Measurements from ENCODE around the gene CASK. TPM values are rescaled to one million over a fixed set of nuclear protein-coding genes. Genes with fewer than 3 reads are reported as not detected.
"Not testable (repeated sequence)": the region's sequence is repeated elsewhere in the genome, so short reads cannot be mapped to it uniquely, and the experiment has no call there.

Gene CASK
- total RNA-seq, 1 donor from 2014 or later, result 58.8 TPM

GRCh38 chrX:41728125-41728524 lies 195.2 kb downstream of the CASK start:
- DNase-seq (ENCODE audit: low read depth), result no peak
- H3K4me3 ChIP-seq (ENCODE audit: low read depth, low read length), result no peak overlapping the region
- TF ChIP-seq CTCF (conservative IDR thresholded peaks at IDR 0.05; ENCODE audit: low read depth, low read length), result no peak

DNA sequence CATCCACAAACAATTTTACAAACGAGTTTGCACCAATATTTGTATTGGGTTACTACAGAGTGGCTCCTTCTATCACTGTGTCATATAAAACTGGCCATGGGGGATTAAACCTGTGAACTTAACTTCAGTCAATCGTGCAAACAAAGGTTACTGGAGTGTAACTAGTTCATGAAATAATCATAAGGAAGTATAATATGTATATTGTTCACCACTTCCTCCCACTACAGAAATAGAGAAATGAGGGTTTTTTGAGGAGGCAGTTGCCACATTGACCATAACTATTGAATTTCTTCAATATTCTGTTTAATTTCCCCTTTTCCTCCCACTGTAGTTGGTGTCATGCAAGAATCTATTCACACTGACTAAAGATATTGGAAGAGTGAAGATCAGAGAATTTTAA lies 199.5 kb downstream of the CASK start, which contains the start of gene GPR82:
Gene GPR82 (plus strand): TSS at position 356 of the 400 bp plus-strand sequence. CDS start 2,846 bp downstream, outside the sequence.
- no peak for TF ChIP-seq CTCF (conservative IDR thresholded peaks at IDR 0.05; ENCODE audit: low read depth, low read length)
- no peak within 1 kb of the TSS for H3K4me3 ChIP-seq (ENCODE audit: low read depth, low read length)
- no peak for DNase-seq (ENCODE audit: low read depth)

DNA sequence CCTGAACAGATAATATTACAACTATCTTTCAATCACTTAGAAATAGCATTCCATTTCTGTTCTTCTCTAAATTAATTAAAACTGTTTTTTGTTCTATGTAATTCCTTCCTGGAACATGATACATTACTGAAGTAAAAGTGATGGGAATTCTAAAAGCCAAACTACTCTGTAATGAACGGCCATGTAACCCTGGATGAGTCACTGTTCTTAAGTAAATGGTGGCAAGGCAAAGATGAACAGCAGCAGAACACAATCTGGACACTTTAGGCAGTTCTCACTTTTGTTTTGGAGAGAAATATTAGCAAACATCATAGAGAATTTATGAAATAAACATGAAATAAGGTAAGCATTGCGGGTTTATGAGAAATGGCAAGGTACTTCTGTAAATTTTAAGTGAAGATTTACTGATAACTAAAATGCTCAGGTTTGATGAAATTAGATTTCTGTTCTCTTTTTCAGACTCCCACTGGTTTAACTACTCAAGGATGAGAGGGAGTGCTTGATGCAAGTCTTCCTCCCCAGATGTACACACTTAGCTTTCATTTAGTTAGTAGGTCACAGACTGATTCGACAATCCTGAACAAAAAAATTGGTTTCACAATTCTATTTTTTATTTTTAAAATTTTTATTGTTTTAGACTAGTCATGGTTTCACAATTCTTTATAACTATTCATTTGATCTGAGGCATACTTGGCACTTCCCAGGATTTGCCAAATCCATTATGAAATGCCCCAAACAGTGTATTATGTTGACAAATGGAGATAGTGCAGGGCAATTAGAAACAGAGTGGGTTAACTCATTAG lies 200.3 kb downstream of the CASK start:
- H3K4me3 ChIP-seq (ENCODE audit: low read depth, low read length), result no peak overlapping the region
- no peak for DNase-seq (ENCODE audit: low read depth)
- TF ChIP-seq CTCF (conservative IDR thresholded peaks at IDR 0.05; ENCODE audit: low read depth, low read length), result no peak

DNA sequence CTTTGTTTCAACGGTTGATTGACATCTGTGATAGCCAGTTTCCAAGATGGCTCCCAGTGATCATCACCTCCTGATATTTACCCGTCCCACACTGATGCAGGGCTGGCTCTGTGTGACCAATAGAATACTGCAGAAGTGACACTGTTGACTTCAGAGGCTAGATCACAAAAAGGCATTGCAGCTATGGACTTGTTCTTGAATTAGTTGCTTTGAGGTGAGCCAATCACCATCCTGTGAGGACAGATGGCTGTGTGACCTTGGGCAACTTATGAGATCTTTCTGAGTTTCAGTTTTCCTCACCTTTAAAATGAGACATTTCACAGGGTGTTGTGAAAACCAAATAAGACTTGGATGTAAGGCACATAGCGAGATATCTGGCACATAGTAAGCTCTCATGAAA lies 201.1 kb downstream of the CASK start:
- TF ChIP-seq CTCF (conservative IDR thresholded peaks at IDR 0.05; ENCODE audit: low read depth, low read length), result no peak
- no peak overlapping the region for H3K4me3 ChIP-seq (ENCODE audit: low read depth, low read length)
- no peak for DNase-seq (ENCODE audit: low read depth)

DNA sequence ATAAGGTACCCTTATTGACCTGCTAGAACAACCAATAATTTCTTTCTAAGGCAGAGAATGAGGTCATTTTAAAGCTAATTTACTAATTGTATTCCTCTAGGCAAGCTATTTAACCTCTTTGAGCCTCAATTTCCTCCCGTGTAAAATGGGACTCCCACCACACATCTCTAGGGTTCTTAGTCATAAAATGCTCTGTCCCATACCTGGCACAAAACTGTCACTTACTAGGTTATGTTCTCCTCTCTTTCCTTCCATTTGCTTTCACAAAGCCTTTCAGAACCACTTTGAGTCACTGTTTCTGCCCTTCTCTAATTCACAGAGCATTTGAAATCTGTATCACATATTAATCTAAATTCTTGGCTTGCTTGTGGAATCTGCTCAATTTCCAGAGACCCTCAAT lies 201.8 kb downstream of the CASK start:
- no peak overlapping the region for H3K4me3 ChIP-seq (ENCODE audit: low read depth, low read length)
- no peak for DNase-seq (ENCODE audit: low read depth)

GRCh38 chrX:41720125-41720779 lies 203.1 kb downstream of the CASK start:
- no peak for DNase-seq (ENCODE audit: low read depth)
- H3K4me3 ChIP-seq (ENCODE audit: low read depth, low read length), result no peak overlapping the region
- no peak for TF ChIP-seq CTCF (conservative IDR thresholded peaks at IDR 0.05; ENCODE audit: low read depth, low read length)

More for the DNA sequence above, 201.8 kb downstream of the CASK start:
- no peak for TF ChIP-seq CTCF (conservative IDR thresholded peaks at IDR 0.05; ENCODE audit: low read depth, low read length)

DNA sequence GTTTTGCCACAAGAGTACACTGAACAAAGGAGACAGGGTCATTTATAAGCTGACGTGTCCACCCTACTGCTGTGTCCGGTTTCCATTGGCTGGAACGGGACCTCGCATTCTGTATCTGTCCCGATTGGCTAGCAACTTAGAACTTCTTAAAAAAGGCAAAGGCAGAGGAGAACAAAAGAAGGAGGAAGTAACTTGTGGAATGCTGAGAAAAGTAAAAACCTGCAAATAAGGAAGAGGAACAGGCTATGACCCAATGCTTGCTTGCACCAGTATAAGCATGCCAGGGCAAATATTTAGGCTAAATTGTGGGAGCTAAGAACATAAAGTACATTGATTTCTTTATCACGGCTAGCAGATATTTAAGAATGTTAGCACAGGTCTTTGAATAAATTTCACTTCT lies 203.7 kb downstream of the CASK start:
- H3K4me3 ChIP-seq (ENCODE audit: low read depth, low read length); DNase-seq (ENCODE audit: low read depth): not testable (repeated sequence)

Measured in epithelial cell of proximal tubule (primary cell).